GM21381 (cell line): Measurements from ENCODE around the gene TSTD1.

ENCODE experiments used
- ATAC-seq: cut with Tn5 transposase; IDR thresholded peaks from one replicate; pipeline ENCODE4 v1.9.1; 2021; ENCODE audit warnings: mild to moderate bottlenecking, moderate library complexity; ENCODE audit not compliant: unreplicated experiment

TSTD1 gene

GRCh38 chr1:161038523-161039153 is at the start of gene TSTD1:
TSS of gene TSTD1 (minus strand) at chr1:161038964. CDS start at chr1:161038889, 75 bp downstream.
- ATAC-seq, result peak; percentile 74

- no peak for ATAC-seq
Measured at GRCh38 chr1:161086457-161086856, 47.7 kb upstream of the TSTD1 start.

GRCh38 chr1:161085165-161085564 is 46.4 kb upstream of the TSTD1 start:
- ATAC-seq, result no peak

GRCh38 chr1:161084597-161084988 is 45.8 kb upstream of the TSTD1 start:
- ATAC-seq, result no peak

GRCh38 chr1:161083748-161084596 is 45.2 kb upstream of the TSTD1 start:
- ATAC-seq, result no peak

GRCh38 chr1:161082996-161083747 is 44.4 kb upstream of the TSTD1 start:
- ATAC-seq, result no peak

- no peak for ATAC-seq
Measured at GRCh38 chr1:161082483-161082882, 43.7 kb upstream of the TSTD1 start.

- ATAC-seq, result no peak
Measured at GRCh38 chr1:161081519-161081918, 42.8 kb upstream of the TSTD1 start.

- no peak for ATAC-seq
Measured at GRCh38 chr1:161080441-161081405, 42.0 kb upstream of the TSTD1 start.

GRCh38 chr1:161079436-161080110 is 40.8 kb upstream of the TSTD1 start:
- no peak for ATAC-seq

- ATAC-seq, result no peak
Measured at GRCh38 chr1:161077426-161077825, 38.7 kb upstream of the TSTD1 start.

- no peak for ATAC-seq
Measured at GRCh38 chr1:161076410-161076809, 37.6 kb upstream of the TSTD1 start.

- ATAC-seq, result no peak
Measured at GRCh38 chr1:161074676-161075368, 36.1 kb upstream of the TSTD1 start.

- no peak for ATAC-seq
Measured at GRCh38 chr1:161073474-161074121, 34.8 kb upstream of the TSTD1 start.

- no peak for ATAC-seq
Measured at GRCh38 chr1:161072751-161073449, 34.1 kb upstream of the TSTD1 start.

- ATAC-seq, result no peak
Measured at GRCh38 chr1:161071886-161072371, 33.2 kb upstream of the TSTD1 start.

GRCh38 chr1:161070761-161071160 is 32.0 kb upstream of the TSTD1 start:
- no peak for ATAC-seq

- ATAC-seq, result peak; percentile 82
Measured at GRCh38 chr1:161069731-161070270, 31.0 kb upstream of the TSTD1 start, which contains the start of gene ARHGAP30. TSS of gene ARHGAP30 (minus strand) at chr1:161069891. CDS start at chr1:161069624, 267 bp downstream.
